A549 treated with AZD2906 at 1 μM for 4 hours (cell line): ENCODE measurements around the gene CCDC27. TPM values are rescaled to one million over a fixed set of nuclear protein-coding genes. Genes with fewer than 3 reads are reported as not detected.

ENCODE experiments used
- total RNA-seq: library from RNA; stranded (reverse); fragments of 200-300 nt; extraction: Qiagen RNA extraction; gene quantifications from 5 replicates; pipeline ENCODE4 v1.2.3, GENCODE V29; 2022

CCDC27 gene
- total RNA-seq = not detected in 5 replicates

DNA sequence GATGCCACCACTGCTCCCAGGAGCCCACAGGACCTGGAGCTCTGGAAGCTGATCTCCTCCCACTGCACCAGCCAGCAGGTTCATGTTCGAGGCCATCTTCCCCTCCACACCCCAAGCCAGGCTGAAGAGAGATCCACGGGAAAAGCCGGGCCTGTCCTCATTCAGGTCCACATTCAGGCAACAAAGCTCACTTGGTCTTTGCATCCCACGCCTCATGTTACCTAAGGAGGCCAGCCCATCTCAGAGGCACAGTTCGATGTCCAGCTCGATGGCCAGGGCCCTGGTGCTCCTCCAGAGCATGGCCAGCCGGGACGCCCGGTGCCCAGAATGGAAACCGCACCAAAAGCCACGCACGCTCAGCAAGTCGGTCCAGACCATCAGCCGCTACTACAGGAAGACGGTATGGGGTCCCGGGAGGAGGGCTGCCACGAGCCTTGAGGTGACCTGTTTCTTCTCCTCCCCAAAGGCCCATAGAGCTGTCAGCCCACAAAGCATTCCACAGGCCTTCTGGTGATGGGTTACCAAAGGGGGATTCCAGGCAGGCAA is at the start of gene CCDC27:
CCDC27 (plus strand) TSS at position 51 of the 546 bp plus-strand sequence; CDS start at position 83, 32 bp downstream.

DNA sequence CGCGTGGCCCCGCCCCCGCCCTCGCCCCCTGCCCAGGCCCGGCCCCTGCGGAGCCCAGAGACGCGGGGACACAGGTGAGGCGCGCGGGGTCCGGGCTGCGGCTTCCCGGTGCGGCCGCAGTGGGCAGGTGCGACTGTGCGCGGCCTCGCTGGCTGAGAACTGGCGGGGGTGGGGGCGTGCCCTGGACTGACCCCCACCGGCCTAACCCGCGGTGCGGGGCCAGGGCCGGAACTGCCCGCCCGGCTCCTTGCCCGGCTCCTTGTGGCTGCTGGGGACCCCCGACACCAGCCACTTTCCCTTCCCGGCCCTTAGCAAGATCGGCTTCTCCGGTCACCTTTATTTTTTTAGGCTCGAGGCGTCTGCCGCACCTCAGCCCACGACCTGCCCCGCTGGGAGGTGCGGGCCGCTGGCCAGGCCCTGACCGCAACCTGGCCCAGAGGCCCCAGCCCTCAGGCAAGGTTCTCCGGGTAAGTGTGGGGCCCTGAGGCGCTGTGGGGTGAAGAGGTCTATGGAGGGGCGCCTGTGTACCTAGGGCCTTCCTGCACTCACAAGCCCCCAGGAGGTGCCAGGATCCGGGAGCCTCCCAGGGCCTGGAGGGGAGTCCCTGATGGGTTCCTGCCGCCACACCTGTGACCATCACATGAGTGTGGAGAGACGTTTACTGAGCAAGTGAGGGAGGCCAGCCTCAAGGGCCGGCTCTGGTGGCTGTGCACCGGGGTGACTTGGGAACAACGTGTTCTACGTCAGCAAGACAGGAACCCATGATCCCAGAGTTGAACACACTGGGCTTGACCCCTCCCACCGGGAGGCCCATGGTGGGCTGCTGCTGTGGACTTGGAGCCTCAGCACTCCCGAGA is 20.7 kb downstream of the CCDC27 start, which contains the start of gene SMIM1:
SMIM1 (plus strand) TSS at position 35 of the 857 bp plus-strand sequence. CDS start 2,625 bp downstream, outside the sequence.

DNA sequence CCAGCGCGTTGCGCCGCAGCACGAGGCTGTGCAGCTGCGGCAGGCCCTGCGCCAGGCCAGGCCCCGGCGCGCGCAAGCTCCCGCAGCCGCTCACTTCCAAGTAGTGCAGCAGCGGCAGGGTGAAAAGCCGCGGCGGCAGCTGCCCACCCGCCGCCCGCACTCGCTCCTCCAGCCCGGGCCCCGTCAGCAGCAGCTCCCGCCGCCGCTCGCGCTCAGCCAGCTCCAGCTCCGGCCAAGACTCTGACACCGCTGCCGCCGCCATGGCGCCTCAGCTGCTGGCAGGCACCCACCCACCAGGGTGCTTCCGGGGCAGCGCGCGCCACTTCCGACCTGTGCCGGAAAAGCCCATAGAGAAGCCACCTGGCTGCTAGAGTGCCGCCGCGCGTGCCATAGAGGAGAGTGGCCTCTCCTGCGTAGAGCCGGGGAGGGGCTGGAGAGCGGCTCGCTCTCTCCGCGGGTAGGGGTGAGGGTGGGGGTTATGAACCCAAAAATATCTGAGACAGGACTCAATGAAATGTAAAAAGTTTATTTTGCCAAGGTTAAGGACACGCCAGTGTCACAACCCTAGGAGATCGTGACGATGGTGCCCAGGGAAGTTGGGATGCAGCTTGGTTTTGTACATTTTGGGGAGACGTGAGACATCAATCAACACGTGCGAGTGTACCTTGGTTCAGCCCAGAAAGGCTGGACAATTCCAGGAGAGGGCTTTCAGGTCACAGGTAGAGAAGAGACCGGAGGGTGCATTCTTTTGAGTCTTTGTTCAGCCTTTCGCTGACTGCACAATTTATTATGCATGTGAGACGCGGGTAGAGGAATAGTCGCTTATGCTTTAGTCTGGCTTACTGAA is 44.2 kb downstream of the CCDC27 start, which contains the start of gene LRRC47:
LRRC47 (minus strand) TSS at position 284 of the 847 bp plus-strand sequence; CDS start at position 262, 22 bp downstream.

Other genes starting within 250 kb of the CCDC27 start
- gene MEGF6, start 140.9 kb upstream of the CCDC27 start, total RNA-seq = 6.3 to 10.6 TPM (median 8.0 TPM) in 5 replicates
- 27.2 to 31.5 TPM (median 29.8 TPM) in 5 replicates for gene TPRG1L, start 127.4 kb upstream of the CCDC27 start, total RNA-seq
- 14.2 to 19.8 TPM (median 18.8 TPM) in 5 replicates for gene WRAP73, start 102.3 kb upstream of the CCDC27 start, total RNA-seq
- gene TP73, start 99.9 kb upstream of the CCDC27 start, total RNA-seq = 0.72 to 0.90 TPM (median 0.78 TPM) in 5 replicates
- gene SMIM1, start 20.3 kb downstream of the CCDC27 start, total RNA-seq = 0.89 to 2.2 TPM (median 1.5 TPM) in 5 replicates
- gene LRRC47, start 44.0 kb downstream of the CCDC27 start, total RNA-seq = 28.3 to 34.2 TPM (median 31.2 TPM) in 5 replicates
- gene CEP104, start 104.8 kb downstream of the CCDC27 start, total RNA-seq = 14.1 to 17.4 TPM (median 16.7 TPM) in 5 replicates
- gene DFFB, start 105.0 kb downstream of the CCDC27 start, total RNA-seq = 2.9 to 4.3 TPM (median 3.4 TPM) in 5 replicates
- gene C1orf174, start 147.8 kb downstream of the CCDC27 start, total RNA-seq = 22.2 to 24.8 TPM (median 23.1 TPM) in 5 replicates